ENCODE measurements around the gene SAMSN1.

Gene SAMSN1

GRCh38 chr21:14543983-14544382, 2.1 kb downstream of the SAMSN1 start:
- no peak for TF ChIP-seq CTCF (conservative IDR thresholded peaks at IDR 0.05; ENCODE audit: low read length)
- no peak for DNase-seq (ENCODE audit: low read depth)
- no peak overlapping the region for H3K4me3 ChIP-seq (ENCODE audit: low read length)

DNA sequence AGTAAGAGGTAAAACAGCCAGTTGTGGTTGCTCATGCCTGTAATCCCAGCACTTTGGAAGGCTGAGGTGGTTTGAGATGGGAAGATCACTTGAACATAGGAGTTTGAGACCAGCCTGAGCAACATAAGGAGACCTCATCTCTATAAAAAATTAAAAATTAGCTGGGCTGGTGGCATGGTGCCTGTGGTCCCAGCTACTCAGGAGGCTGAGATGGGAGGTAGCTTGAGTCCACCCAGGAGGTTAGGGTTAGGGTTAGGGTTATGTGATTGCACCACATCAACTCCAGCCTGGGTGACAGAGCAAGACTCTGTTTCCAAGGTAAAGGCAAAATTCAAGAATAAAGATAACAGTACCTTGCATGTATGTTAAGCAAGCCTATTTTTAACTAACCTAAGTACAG, 3.5 kb downstream of the SAMSN1 start:
- no peak for TF ChIP-seq CTCF (conservative IDR thresholded peaks at IDR 0.05; ENCODE audit: low read length)

GRCh38 chr21:14541841-14542490, 4.1 kb downstream of the SAMSN1 start:
- no peak overlapping the region for H3K4me3 ChIP-seq (ENCODE audit: low read length)
- TF ChIP-seq CTCF (conservative IDR thresholded peaks at IDR 0.05; ENCODE audit: low read length), result no peak
- DNase-seq (ENCODE audit: low read depth), result no peak

More for the DNA sequence above, 3.5 kb downstream of the SAMSN1 start:
- no peak for DNase-seq (ENCODE audit: low read depth)
- no peak overlapping the region for H3K4me3 ChIP-seq (ENCODE audit: low read length)

DNA sequence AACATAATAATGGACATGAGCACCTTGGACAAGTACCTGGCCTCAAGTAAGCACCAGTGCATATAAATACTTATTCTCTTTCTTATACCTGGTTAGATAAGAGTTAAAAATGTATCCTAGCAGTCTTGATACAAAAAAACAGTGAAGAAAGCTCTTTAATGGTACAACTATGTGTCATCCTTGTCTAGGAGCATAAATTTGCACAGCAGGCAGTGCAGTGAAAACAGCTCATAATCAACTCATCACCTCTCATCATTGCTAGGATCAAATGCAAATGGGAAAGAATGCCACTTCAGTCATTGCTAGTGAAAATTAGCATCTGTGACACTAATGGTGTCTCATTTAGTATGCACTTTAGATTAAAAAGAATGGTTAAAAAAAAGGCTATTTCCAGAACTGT, 7.6 kb downstream of the SAMSN1 start:
- H3K4me3 ChIP-seq (ENCODE audit: low read length), result no peak overlapping the region
- no peak for DNase-seq (ENCODE audit: low read depth)

GRCh38 chr21:14536929-14537328, 9.2 kb downstream of the SAMSN1 start:
- H3K4me3 ChIP-seq (ENCODE audit: low read length), result no peak overlapping the region
- TF ChIP-seq CTCF (conservative IDR thresholded peaks at IDR 0.05; ENCODE audit: low read length), result no peak
- no peak for DNase-seq (ENCODE audit: low read depth)

More for the DNA sequence above, 7.6 kb downstream of the SAMSN1 start:
- no peak for TF ChIP-seq CTCF (conservative IDR thresholded peaks at IDR 0.05; ENCODE audit: low read length)

DNA sequence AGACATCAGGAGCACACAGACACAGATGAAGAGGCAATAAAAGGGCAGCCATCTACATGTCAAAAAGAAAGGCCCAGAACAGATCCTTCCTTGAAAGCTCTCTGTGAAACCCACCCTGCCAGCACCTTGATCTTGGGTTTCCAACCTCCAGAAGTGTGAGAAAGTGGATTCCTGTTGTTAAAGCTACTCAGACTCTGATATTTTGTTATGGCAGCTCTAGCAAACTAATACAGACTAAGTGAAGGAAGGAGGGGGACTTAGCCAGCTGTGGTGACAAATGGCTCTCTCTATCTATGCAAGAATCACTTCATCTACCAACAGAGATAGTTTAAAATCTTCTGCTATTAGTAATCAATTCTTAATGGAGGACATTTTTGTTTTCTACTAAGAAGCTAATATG, 10.4 kb downstream of the SAMSN1 start:
- TF ChIP-seq CTCF (conservative IDR thresholded peaks at IDR 0.05; ENCODE audit: low read length), result no peak
- H3K4me3 ChIP-seq (ENCODE audit: low read length), result no peak overlapping the region
- DNase-seq (ENCODE audit: low read depth), result no peak
